GM20000 (cell line): ENCODE data around the gene DACH1.

Experiments
- DNase-seq: peaks from one replicate; pipeline ENCODE4 v3.0.0; 2012; ENCODE audit warnings: low spot score
- TF ChIP-seq, protein P1 (sequence below): IDR thresholded peaks from 2 replicates; pipeline ENCODE4 v1.5.1; 2012; ENCODE audit warnings: mild to moderate bottlenecking, control low read depth; ENCODE audit errors: extremely low read depth, missing control alignments

The DACH1 gene

GRCh38 chr13:71430681-71431080 lies 436.3 kb downstream of the DACH1 start:
- DNase-seq = no peak
- TF ChIP-seq, protein P1, sequence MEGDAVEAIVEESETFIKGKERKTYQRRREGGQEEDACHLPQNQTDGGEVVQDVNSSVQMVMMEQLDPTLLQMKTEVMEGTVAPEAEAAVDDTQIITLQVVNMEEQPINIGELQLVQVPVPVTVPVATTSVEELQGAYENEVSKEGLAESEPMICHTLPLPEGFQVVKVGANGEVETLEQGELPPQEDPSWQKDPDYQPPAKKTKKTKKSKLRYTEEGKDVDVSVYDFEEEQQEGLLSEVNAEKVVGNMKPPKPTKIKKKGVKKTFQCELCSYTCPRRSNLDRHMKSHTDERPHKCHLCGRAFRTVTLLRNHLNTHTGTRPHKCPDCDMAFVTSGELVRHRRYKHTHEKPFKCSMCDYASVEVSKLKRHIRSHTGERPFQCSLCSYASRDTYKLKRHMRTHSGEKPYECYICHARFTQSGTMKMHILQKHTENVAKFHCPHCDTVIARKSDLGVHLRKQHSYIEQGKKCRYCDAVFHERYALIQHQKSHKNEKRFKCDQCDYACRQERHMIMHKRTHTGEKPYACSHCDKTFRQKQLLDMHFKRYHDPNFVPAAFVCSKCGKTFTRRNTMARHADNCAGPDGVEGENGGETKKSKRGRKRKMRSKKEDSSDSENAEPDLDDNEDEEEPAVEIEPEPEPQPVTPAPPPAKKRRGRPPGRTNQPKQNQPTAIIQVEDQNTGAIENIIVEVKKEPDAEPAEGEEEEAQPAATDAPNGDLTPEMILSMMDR = no peak

DNA sequence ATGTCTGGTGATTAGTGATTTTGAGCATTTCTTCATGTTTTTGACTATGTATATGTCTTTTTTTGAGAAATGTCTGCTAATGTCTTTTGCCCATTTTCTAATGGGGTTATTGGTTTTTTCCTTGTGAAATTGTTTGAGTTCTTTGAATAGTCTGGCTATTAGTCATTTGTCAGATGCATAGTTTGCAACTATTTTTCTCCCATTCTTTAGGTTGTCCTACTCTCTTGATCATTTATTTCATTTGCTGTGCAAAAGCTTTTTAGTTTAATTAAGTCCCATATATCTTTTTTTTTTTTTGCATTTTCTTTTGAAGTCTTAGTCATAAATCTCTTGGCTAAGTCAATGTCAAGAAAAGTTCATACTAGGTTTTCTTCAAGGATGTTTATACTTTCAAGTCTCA lies 449.8 kb downstream of the DACH1 start:
- DNase-seq = no peak
- TF ChIP-seq, protein P1 = no peak

DNA sequence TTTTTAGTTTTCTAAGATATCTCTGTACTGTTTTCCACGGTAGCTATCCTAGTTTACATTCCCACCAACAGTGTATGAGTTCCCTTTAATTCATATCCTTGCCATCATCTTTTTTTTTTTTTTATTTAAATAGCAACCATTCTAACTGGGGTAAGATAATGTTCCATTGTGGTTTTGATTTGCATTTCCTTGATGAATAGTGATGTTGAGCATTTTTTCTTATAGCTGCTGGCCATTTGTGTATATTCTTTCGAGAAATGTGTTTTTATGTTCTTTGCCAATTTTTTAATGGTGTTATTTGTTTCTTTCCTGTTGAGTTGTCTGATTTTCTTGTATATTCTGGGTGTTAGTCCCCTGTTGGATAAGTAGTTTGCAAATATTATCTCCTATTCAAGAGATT lies 454.8 kb downstream of the DACH1 start:
- TF ChIP-seq, protein P1 = no peak
- no peak for DNase-seq

- TF ChIP-seq, protein P1 = no peak
- DNase-seq = no peak
These were observed 458.6 kb downstream of the DACH1 start for GRCh38 chr13:71408416-71408815.

DNA sequence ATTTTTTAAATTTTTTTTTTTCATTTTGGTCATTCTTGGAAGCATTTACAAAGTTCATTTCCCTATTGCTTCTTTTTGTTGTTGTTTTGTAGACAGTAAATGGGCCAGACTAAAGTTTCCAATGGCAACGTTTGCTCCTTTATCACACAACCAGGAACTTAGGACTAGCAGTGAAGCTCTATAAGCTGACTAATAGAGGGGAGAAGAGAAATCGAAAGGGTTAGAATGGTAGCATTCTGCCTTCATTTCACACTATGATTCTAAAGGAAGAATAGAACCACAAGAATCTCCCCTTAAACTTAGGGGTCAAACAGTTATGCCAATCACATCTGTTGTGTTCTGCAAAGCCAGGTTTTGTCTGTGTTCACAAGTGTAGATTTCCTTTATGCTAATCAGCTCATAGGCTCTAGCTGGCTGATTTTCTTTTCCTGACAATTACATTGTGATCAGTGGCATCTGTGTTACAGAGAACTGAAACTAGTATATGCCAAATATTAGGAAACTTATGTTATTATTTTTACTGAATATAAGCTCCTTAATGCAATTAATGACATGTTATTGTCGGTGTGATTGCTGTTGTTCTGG lies 467.3 kb downstream of the DACH1 start:
- TF ChIP-seq, protein P1 = no peak
- DNase-seq = no peak

DNA sequence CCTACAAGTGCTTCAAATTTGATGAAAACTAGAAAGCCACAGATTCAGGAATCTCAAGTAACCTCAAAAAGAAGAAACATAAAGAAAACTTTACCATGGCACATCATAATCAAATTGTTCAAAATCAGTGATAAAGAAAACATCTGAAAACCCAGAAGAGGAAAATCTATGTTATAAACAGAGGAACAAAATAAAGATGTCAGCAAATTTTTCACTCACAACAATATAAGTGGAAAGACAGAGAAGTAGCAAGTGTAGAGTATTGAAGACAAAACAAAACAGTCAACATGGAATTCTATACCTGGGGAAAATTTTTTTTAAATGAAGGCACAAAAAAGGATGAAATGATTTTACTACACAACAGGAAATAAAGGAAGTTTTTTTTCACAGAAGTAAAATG lies 470.9 kb downstream of the DACH1 start:
- DNase-seq = no peak
- TF ChIP-seq, protein P1 = no peak

- no peak for DNase-seq
- TF ChIP-seq, protein P1 = no peak
These were observed 472.0 kb downstream of the DACH1 start for GRCh38 chr13:71395053-71395452.

DNA sequence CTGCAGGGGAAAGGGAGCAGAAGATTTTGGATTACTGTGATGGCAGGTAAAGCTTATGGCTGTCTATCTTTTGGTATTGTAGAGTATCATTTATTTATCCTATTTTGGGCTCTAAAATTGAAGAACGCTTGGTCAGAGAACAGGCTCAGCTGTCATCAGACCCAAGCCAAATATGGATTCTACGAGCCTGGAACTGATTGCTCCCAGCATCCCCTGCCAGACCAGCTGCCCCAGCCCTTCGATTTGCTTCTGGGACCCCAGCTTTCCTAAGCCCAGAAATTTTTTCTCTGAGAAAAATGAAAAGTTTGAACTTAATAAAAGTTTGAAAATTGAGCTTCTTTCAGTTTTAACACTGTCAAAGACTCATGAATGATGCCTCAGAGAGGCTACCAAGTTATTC lies 472.8 kb downstream of the DACH1 start:
- no peak for DNase-seq
- TF ChIP-seq, protein P1 = no peak
